K562 (cell line): Measurements from ENCODE around the gene FRMD4A. TPM values are rescaled to one million over a fixed set of nuclear protein-coding genes. Genes with fewer than 3 reads are reported as not detected.
A peak's percentile ranks its signal among the peaks of the same experiment; 100 is the strongest.

ENCODE experiments used
- COPS2 ChIP-seq: fragments of 450-650 bp; conservative IDR thresholded peaks from 2 replicates; pipeline ENCODE4 v1.6.1; 2016; ENCODE audit warnings: mild to moderate bottlenecking, moderate library complexity
- DPF2 ChIP-seq: fragments of 450-650 bp; IDR thresholded peaks from 2 replicates; pipeline ENCODE4 v1.6.1; 2016
- EP300 ChIP-seq: IDR thresholded peaks from 2 replicates; pipeline ENCODE4 v1.6.1; 2012; ENCODE audit warnings: low read length, improper control_type of control experiment
- GATAD2A ChIP-seq: fragments of 450-650 bp; IDR thresholded peaks from 2 replicates; pipeline ENCODE4 v1.6.1; 2017
- GTF2F1 ChIP-seq: IDR thresholded peaks from 2 replicates; pipeline ENCODE4 v1.6.1; 2011; ENCODE audit warnings: low read depth, low read length, improper control_type of control experiment
- GTF3C2 ChIP-seq: IDR thresholded peaks from 3 replicates; pipeline ENCODE4 v1.6.1; 2011; ENCODE audit warnings: borderline replicate concordance, mild to moderate bottlenecking, moderate library complexity; ENCODE audit not compliant: insufficient read length; ENCODE audit errors: extremely low read depth
- KDM4B ChIP-seq, 2 experiments: fragments of 450-650 bp in 1 of 2; sonication (generic) in 1 of 2; IDR thresholded peaks; 2 replicates each; pipeline ENCODE4 v1.6.1; 2016 to 2017; ENCODE audit warnings: borderline replicate concordance in 2 of 2, antibody characterized with exemption in 1 of 2, low read depth in 1 of 2, mild to moderate bottlenecking in 1 of 2
- NCOA4 ChIP-seq: fragments of 450-650 bp; IDR thresholded peaks from 2 replicates; pipeline ENCODE4 v1.6.1; 2018; ENCODE audit warnings: mild to moderate bottlenecking; ENCODE audit not compliant: partially characterized antibody
- OTX1 ChIP-seq: fragments of 450-650 bp; formaldehyde crosslinking; IDR thresholded peaks from 2 replicates; pipeline ENCODE4 v1.4.0; 2022; ENCODE audit warnings: mild to moderate bottlenecking
- PHB ChIP-seq: fragments of 250-450 bp; sonication (Bioruptor Pico); IDR thresholded peaks from 2 replicates; pipeline ENCODE4 v1.5.0; 2021
- POLR3G ChIP-seq: IDR thresholded peaks from 2 replicates; pipeline ENCODE4 v1.6.1; 2011; ENCODE audit not compliant: insufficient read length, insufficient replicate concordance; ENCODE audit errors: extremely low read depth
- RCOR1 ChIP-seq, 2 experiments: IDR thresholded peaks; 2 replicates each; pipeline ENCODE4 v1.6.1; 2012; ENCODE audit warnings: low read depth in 2 of 2, low read length in 2 of 2, borderline replicate concordance in 1 of 2, improper control_type of control experiment in 1 of 2
- RNF2 ChIP-seq: sonication (generic); IDR thresholded peaks from 2 replicates; pipeline ENCODE4 v1.6.1; 2016
- STAT5A ChIP-seq: IDR thresholded peaks from 2 replicates; pipeline ENCODE4 v1.6.1; 2012; ENCODE audit warnings: low read length, inconsistent platforms, borderline replicate concordance
- STAT5B ChIP-seq: fragments of 250-450 bp; sonication (Bioruptor Pico); IDR thresholded peaks from 2 replicates; pipeline ENCODE4 v1.8.0; 2021; ENCODE audit warnings: mild to moderate bottlenecking, inconsistent platforms
- TCF7L2 ChIP-seq: fragments of 150-350 bp; IDR thresholded peaks from 2 replicates; pipeline ENCODE4 v1.6.1; 2016; ENCODE audit warnings: low read depth, mild to moderate bottlenecking, low read length, moderate library complexity
- XRCC5 ChIP-seq: fragments of 200-400 bp; formaldehyde crosslinking; IDR thresholded peaks from 2 replicates; pipeline ENCODE4 v1.6.1; 2017; ENCODE audit warnings: low read depth, mild to moderate bottlenecking, low read length
- ZNF184 ChIP-seq: sonication (generic); formaldehyde crosslinking; IDR thresholded peaks from 2 replicates; pipeline ENCODE4 v1.5.0; 2020; ENCODE audit warnings: missing genetic modification reagents
- ZNF282 ChIP-seq: sonication (generic); formaldehyde crosslinking; IDR thresholded peaks from 2 replicates; pipeline ENCODE4 v1.8.1; 2023; ENCODE audit warnings: missing genetic modification reagents
- ZNF696 ChIP-seq: fragments of 250-450 bp; sonication (Bioruptor Pico); conservative IDR thresholded peaks from 2 replicates; pipeline ENCODE4 v1.4.0; 2020; ENCODE audit warnings: mild to moderate bottlenecking, moderate library complexity
- polyA plus RNA-seq, 8 experiments: library from polyadenylated mRNA; depleted of rRNA in 4 of 8; stranded (reverse) in 5 of 8; unstranded in 3 of 8; fragments of >200 nt; fragmentation: Nextera tagmentation in 2 of 8; fragmentation: Illumina TruSeq in 1 of 8; extraction: Ambion mirVana in 2 of 8; extraction: Trizol in 1 of 8; gene quantifications; 2 replicates each; pipeline versions ENCODE4 v1.2.1 to v1.2.3, GENCODE V29; 2011 to 2014; ENCODE audit warnings: inconsistent platforms in 1 of 8, missing spikeins in 1 of 8
- total RNA-seq, 7 experiments: library from RNA; depleted of rRNA in 6 of 7; stranded (reverse); fragments of >200 nt in 6 of 7; fragmentation: Illumina TruSeq in 2 of 7; extraction: Trizol in 2 of 7; gene quantifications; 2 replicates each; pipeline versions ENCODE4 v1.2.1 to v1.2.3, GENCODE V29; 2011 to 2021; ENCODE audit warnings: low replicate concordance in 1 of 7
- TF ChIP-seq, protein P1 (sequence below): fragments of 250-450 bp; sonication (Bioruptor Pico); IDR thresholded peaks from 2 replicates; pipeline ENCODE4 v1.8.0; 2022; ENCODE audit warnings: inconsistent platforms
- TF ChIP-seq, protein P2 (sequence below): IDR thresholded peaks from 2 replicates; pipeline ENCODE4 v1.6.1; 2011; ENCODE audit warnings: borderline replicate concordance, low read depth, mild to moderate bottlenecking, moderate library complexity, low read length; ENCODE audit not compliant: insufficient read depth, poor library complexity, severe bottlenecking
- TF ChIP-seq, protein P3 (sequence below): sonication (generic); formaldehyde crosslinking; IDR thresholded peaks from 2 replicates; pipeline ENCODE4 v1.8.0; 2022; ENCODE audit warnings: mild to moderate bottlenecking, missing genetic modification reagents

The FRMD4A gene
- total and polyA plus RNA-seq, 9 of the 15 experiments (the other 6 are each of a cell fraction or from before 2014, with no cell fraction given) = 0.80 to 5.2 (median 3.0) TPM

- peak; percentile 75; the same call in 1 of the 2 replicates for TF ChIP-seq XRCC5
- no peak for TF ChIP-seq OTX1 (CRISPR knock-in tag)
- TF ChIP-seq GTF2F1 = no peak
- no peak for TF ChIP-seq GATAD2A
- TF ChIP-seq DPF2 = no peak
- no peak for TF ChIP-seq POLR3G
- TF ChIP-seq ZNF696 (CRISPR knock-in tag) = no peak
- TF ChIP-seq, protein P1, sequence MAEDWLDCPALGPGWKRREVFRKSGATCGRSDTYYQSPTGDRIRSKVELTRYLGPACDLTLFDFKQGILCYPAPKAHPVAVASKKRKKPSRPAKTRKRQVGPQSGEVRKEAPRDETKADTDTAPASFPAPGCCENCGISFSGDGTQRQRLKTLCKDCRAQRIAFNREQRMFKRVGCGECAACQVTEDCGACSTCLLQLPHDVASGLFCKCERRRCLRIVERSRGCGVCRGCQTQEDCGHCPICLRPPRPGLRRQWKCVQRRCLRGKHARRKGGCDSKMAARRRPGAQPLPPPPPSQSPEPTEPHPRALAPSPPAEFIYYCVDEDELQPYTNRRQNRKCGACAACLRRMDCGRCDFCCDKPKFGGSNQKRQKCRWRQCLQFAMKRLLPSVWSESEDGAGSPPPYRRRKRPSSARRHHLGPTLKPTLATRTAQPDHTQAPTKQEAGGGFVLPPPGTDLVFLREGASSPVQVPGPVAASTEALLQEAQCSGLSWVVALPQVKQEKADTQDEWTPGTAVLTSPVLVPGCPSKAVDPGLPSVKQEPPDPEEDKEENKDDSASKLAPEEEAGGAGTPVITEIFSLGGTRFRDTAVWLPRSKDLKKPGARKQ = no peak
- TF ChIP-seq ZNF282 (CRISPR knock-in tag) = no peak
- TF ChIP-seq COPS2 = no peak
- TF ChIP-seq TCF7L2 = no peak
- 0 out of 4 replicates have a peak, but pooled peaks of 1 of the 2 experiments have one; percentile 5 for TF ChIP-seq RCOR1 (IDR thresholded peaks at IDR 0.05; ENCODE audit: borderline replicate concordance in 1 of 2, low read depth in 2 of 2, low read length in 2 of 2)
- TF ChIP-seq, protein P2, sequence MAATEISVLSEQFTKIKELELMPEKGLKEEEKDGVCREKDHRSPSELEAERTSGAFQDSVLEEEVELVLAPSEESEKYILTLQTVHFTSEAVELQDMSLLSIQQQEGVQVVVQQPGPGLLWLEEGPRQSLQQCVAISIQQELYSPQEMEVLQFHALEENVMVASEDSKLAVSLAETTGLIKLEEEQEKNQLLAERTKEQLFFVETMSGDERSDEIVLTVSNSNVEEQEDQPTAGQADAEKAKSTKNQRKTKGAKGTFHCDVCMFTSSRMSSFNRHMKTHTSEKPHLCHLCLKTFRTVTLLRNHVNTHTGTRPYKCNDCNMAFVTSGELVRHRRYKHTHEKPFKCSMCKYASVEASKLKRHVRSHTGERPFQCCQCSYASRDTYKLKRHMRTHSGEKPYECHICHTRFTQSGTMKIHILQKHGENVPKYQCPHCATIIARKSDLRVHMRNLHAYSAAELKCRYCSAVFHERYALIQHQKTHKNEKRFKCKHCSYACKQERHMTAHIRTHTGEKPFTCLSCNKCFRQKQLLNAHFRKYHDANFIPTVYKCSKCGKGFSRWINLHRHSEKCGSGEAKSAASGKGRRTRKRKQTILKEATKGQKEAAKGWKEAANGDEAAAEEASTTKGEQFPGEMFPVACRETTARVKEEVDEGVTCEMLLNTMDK = no peak
- no peak for TF ChIP-seq ZNF184 (CRISPR knock-in tag)
- TF ChIP-seq GTF3C2 = no peak
- TF ChIP-seq EP300 = no peak
- TF ChIP-seq RNF2 = no peak
- no peak for TF ChIP-seq PHB (CRISPR knock-in tag)
- TF ChIP-seq KDM4B (IDR thresholded peaks at IDR 0.05; ENCODE audit: borderline replicate concordance in 2 of 2, low read depth in 1 of 2) = no peak
- no peak for TF ChIP-seq NCOA4
- no peak for TF ChIP-seq STAT5B (CRISPR knock-in tag)
- TF ChIP-seq, protein P3, sequence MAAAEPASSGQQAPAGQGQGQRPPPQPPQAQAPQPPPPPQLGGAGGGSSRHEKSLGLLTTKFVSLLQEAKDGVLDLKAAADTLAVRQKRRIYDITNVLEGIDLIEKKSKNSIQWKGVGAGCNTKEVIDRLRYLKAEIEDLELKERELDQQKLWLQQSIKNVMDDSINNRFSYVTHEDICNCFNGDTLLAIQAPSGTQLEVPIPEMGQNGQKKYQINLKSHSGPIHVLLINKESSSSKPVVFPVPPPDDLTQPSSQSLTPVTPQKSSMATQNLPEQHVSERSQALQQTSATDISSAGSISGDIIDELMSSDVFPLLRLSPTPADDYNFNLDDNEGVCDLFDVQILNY (CRISPR knock-in tag) = no peak
- no peak for TF ChIP-seq STAT5A
Measured at GRCh38 chr10:13659887-13660550, 670.7 kb downstream of the FRMD4A start (continued).
